K562 (cell line): ENCODE measurements around the gene KCTD16. TPM values are rescaled to one million over a fixed set of nuclear protein-coding genes. Genes with fewer than 3 reads are reported as not detected.

Experiments
- ATAC-seq: fragments of 200-7000 bp; cut with Tn5 transposase; 3 replicates; pipeline ENCODE4 v1.9.1; 2020; ENCODE audit warnings: moderate library complexity
- BruUV-seq: library from RNA; stranded (reverse); fragments of 400-500 nt; replicated peaks from 2 replicates; lab custom pipeline; 2021; lab: Mats Ljungman, UMichigan
- CTCF ChIA-PET: fragments of 300-600 bp; formaldehyde crosslinking; extraction: SDS; loops from one replicate; lab custom pipeline; 2021; ENCODE audit warnings: low intra/inter-chr PET ratio; lab: Yijun Ruan, JAX
- POLR2A ChIA-PET: fragments of 300-600, 350-650 bp; sonication (Branson Sonifier 250); formaldehyde crosslinking; extraction: SDS; loops from one replicate; lab custom pipeline; 2021; ENCODE audit warnings: antibody characterized with exemption, inconsistent platforms; lab: Yijun Ruan, JAX
- DNase-seq, 4 experiments: peaks; one replicate each; pipeline versions ENCODE4 v3.0.0 to v3.0.0-alpha.2; 2011 to 2018; ENCODE audit warnings: low spot score in 3 of 4, mixed read lengths in 3 of 4; ENCODE audit errors: extremely low read depth in 1 of 4
- FAIRE-seq: peaks from 2 replicates; lab custom pipeline; 2011; peaks lifted over from hg19 to GRCh38; lab: Jason Lieb, UNC
- H2AFZ ChIP-seq: 2 replicates; pipeline ENCODE4 v1.6.0; 2011; ENCODE audit warnings: low read depth, low read length, control low read depth, inconsistent platforms
- H3K27ac ChIP-seq: fragments of 200-600 bp; 3 replicates; pipeline ENCODE4 v1.8.0; 2011; ENCODE audit warnings: low read depth, mild to moderate bottlenecking, control low read depth, inconsistent platforms, low read length, moderate library complexity, mixed read lengths; ENCODE audit errors: extremely low read depth
- H3K27me3 ChIP-seq, 2 experiments: fragments of 300-600 bp in 1 of 2; 2 replicates in 1 of 2; 3 replicates in 1 of 2; pipeline versions ENCODE4 v1.6.0 to v1.8.0; 2011; ENCODE audit warnings: inconsistent platforms in 2 of 2, low read length in 2 of 2, mild to moderate bottlenecking in 1 of 2, mixed read lengths in 1 of 2, moderate library complexity in 1 of 2; ENCODE audit not compliant: control insufficient read depth in 2 of 2, insufficient read depth in 2 of 2
- H3K36me3 ChIP-seq: fragments of 300-600 bp; 3 replicates; pipeline ENCODE4 v1.8.0; 2011; ENCODE audit warnings: mild to moderate bottlenecking, low read length, inconsistent platforms; ENCODE audit not compliant: control insufficient read depth, insufficient read depth
- H3K4me1 ChIP-seq, 2 experiments: fragments of 200-600 bp in 1 of 2; replicated peaks in 1 of 2; 2 replicates in 1 of 2; 3 replicates in 1 of 2; pipeline versions ENCODE4 v1.5.1 to v1.8.0; 2011; ENCODE audit warnings: inconsistent platforms in 2 of 2, low read length in 2 of 2, mild to moderate bottlenecking in 1 of 2, mixed read lengths in 1 of 2, moderate library complexity in 1 of 2; ENCODE audit not compliant: control insufficient read depth in 2 of 2, insufficient read depth in 2 of 2
- H3K4me2 ChIP-seq: 2 replicates; pipeline ENCODE4 v1.6.1; 2011; ENCODE audit warnings: low read length, control low read depth, inconsistent platforms, mixed read lengths; ENCODE audit not compliant: insufficient read depth
- H3K4me3 ChIP-seq: fragments of 200-600 bp; sonication (generic), shearing (Covaris generic); 2 replicates; pipeline ENCODE4 v1.5.1; 2016; ENCODE audit warnings: control low read depth, inconsistent platforms
- H3K79me2 ChIP-seq: fragments of 200-600 bp; 3 replicates; pipeline ENCODE4 v1.8.0; 2011; ENCODE audit warnings: low read length, inconsistent platforms; ENCODE audit not compliant: control insufficient read depth, insufficient read depth
- H3K9ac ChIP-seq, 2 experiments: 2 replicates each; pipeline versions ENCODE4 v1.6.0 to v1.6.1; 2011; ENCODE audit warnings: low read depth in 2 of 2, low read length in 2 of 2, control low read depth in 1 of 2, inconsistent platforms in 1 of 2, mild to moderate bottlenecking in 1 of 2, mixed read lengths in 1 of 2; ENCODE audit not compliant: insufficient read depth in 1 of 2
- H3K9me1 ChIP-seq: one replicate; pipeline ENCODE4 v1.6.0; 2011; ENCODE audit warnings: inconsistent platforms, mild to moderate bottlenecking, low read length, moderate library complexity; ENCODE audit not compliant: control insufficient read depth, insufficient read depth
- H3K9me3 ChIP-seq: replicated peaks from 2 replicates; pipeline ENCODE4 v1.5.1; 2011; ENCODE audit warnings: low read depth, low read length, inconsistent platforms; ENCODE audit not compliant: control insufficient read depth, insufficient read depth
- H4K20me1 ChIP-seq: replicated peaks from 2 replicates; pipeline ENCODE4 v1.6.1; 2011; ENCODE audit warnings: low read length, inconsistent platforms, mixed read lengths; ENCODE audit not compliant: control insufficient read depth, insufficient read depth
- MXI1 ChIP-seq: IDR thresholded peaks from 2 replicates; pipeline ENCODE4 v1.6.1; 2011; ENCODE audit warnings: low read depth, mild to moderate bottlenecking, improper control_type of control experiment, low read length
- NCOA1 ChIP-seq: fragments of 450-650 bp; IDR thresholded peaks from 2 replicates; pipeline ENCODE4 v1.6.1; 2016; ENCODE audit warnings: low read depth
- NFIX ChIP-seq: fragments of 250-450 bp; sonication (Bioruptor Pico); IDR thresholded peaks from 2 replicates; pipeline ENCODE4 v1.4.0; 2020; ENCODE audit warnings: low read depth, mild to moderate bottlenecking, moderate library complexity
- SIN3B ChIP-seq: fragments of 450-650 bp; IDR thresholded peaks from 2 replicates; pipeline ENCODE4 v1.6.1; 2017; ENCODE audit warnings: low read depth, mild to moderate bottlenecking, moderate library complexity
- SUPT5H ChIP-seq: fragments of 450-650 bp; IDR thresholded peaks from 2 replicates; pipeline ENCODE4 v1.6.1; 2016
- ZNF592 ChIP-seq: fragments of 450-650 bp; IDR thresholded peaks from 2 replicates; pipeline ENCODE4 v1.6.1; 2017; ENCODE audit warnings: antibody characterized with exemption, mild to moderate bottlenecking
- ZNF75A ChIP-seq: fragments of 450-650 bp; formaldehyde crosslinking; IDR thresholded peaks from 2 replicates; pipeline ENCODE4 v1.4.0; 2020; ENCODE audit warnings: mild to moderate bottlenecking
- in situ Hi-C: fragments of 300-500 bp; cut with MboI; formaldehyde crosslinking; loops from 4 replicates; pipeline ENCODE4 v1.15.0; 2018; ENCODE audit warnings: inconsistent platforms, mixed read lengths
- intact Hi-C: fragments of 100-400 bp; cut with micrococcal nuclease; formaldehyde crosslinking; loops from 2 replicates; pipeline ENCODE4 v1.14.2; 2022
- polyA plus RNA-seq, 8 experiments: library from polyadenylated mRNA; depleted of rRNA in 4 of 8; stranded (reverse) in 5 of 8; unstranded in 3 of 8; fragments of >200 nt; fragmentation: Nextera tagmentation in 2 of 8; fragmentation: Illumina TruSeq in 1 of 8; extraction: Ambion mirVana in 2 of 8; extraction: Trizol in 1 of 8; gene quantifications; 2 replicates each; pipeline versions ENCODE4 v1.2.1 to v1.2.3, GENCODE V29; 2011 to 2014; ENCODE audit warnings: inconsistent platforms in 1 of 8, missing spikeins in 1 of 8
- total RNA-seq, 7 experiments: library from RNA; depleted of rRNA in 6 of 7; stranded (reverse); fragments of >200 nt in 6 of 7; fragmentation: Illumina TruSeq in 2 of 7; extraction: Trizol in 2 of 7; gene quantifications; 2 replicates each; pipeline versions ENCODE4 v1.2.1 to v1.2.3, GENCODE V29; 2011 to 2021; ENCODE audit warnings: low replicate concordance in 1 of 7
- TF ChIP-seq, protein P1 (sequence below): fragments of 250-450 bp; sonication (Bioruptor Pico); IDR thresholded peaks from 2 replicates; pipeline ENCODE4 v1.8.0; 2021; ENCODE audit warnings: mild to moderate bottlenecking, moderate library complexity
- TF ChIP-seq, protein P2 (sequence below), 2 experiments: IDR thresholded peaks in 1 of 2; conservative IDR thresholded peaks in 1 of 2; 2 replicates each; pipeline ENCODE4 v1.6.1; 2016; ENCODE audit warnings: low read depth in 2 of 2, mild to moderate bottlenecking in 1 of 2, missing compliant biosample characterization in 1 of 2, missing genetic modification characterization in 1 of 2, moderate library complexity in 1 of 2

KCTD16 gene
- total and polyA plus RNA-seq, 9 of the 15 experiments (the other 6 are each of a cell fraction or from before 2014, with no cell fraction given): 0.04 TPM; not detected in 8

DNA sequence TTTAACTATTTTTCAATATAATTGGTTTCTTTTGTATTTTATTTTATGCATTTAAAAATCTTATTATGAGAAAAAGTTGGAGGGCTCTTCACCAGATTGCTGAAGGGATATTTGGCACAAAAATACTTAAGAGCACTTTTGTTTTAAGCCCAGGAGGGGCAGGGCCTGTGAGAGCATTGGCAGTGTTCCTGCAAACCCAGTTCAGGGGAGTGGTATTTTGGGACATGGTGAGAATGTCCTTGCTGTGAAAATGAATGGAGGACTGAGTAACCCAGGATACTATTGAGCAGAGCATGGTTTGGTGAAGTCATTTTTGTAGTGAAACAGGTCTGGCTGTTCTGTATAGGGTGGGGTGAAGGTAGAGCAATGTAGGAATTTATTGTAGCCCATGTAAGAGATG, 121.4 kb downstream of the KCTD16 start:
- ChIA-PET POLR2A (no interaction called here), CTCF (no interaction called here)
- no peak for TF ChIP-seq NCOA1
- no peak for TF ChIP-seq NFIX (CRISPR knock-in tag)
- TF ChIP-seq SIN3B: no peak
- TF ChIP-seq ZNF75A: no peak
- TF ChIP-seq MXI1: no peak
- Histone ChIP-seq H3K4me2 (no peak overlapping the region), H3K4me3 (no peak overlapping the region), H3K27ac (no peak overlapping the region), H3K9me1 (no peaks in the 10 kb centered on the region), H3K9ac (no peak overlapping the region), H3K4me1 (no peaks in the 10 kb centered on the region), H3K79me2 (no peaks in the 10 kb centered on the region), H3K9me3 (no peaks in the 10 kb centered on the region), H4K20me1 (no peaks in the 10 kb centered on the region), H2AFZ (no peak overlapping the region), H3K36me3 (no peaks in the 10 kb centered on the region), H3K27me3 (no peaks in the 10 kb centered on the region)
- no peak for FAIRE-seq
- in situ Hi-C loops: no loop called here
- intact Hi-C loops: no loop called here
- ATAC-seq: no peak
- no peak for DNase-seq
- BruUV-seq: no TSS peak

GRCh38 chr5:144295284-144295683, 124.6 kb downstream of the KCTD16 start:
- intact Hi-C loops: no loop called here
- Histone ChIP-seq H3K9me1 (no peaks in the 10 kb centered on the region), H2AFZ (no peak overlapping the region), H3K9ac (no peak overlapping the region), H3K4me1 (no peaks in the 10 kb centered on the region), H3K4me3 (no peak overlapping the region), H3K79me2 (no peaks in the 10 kb centered on the region), H3K36me3 (no peaks in the 10 kb centered on the region), H4K20me1 (no peaks in the 10 kb centered on the region), H3K4me2 (no peak overlapping the region), H3K9me3 (no peaks in the 10 kb centered on the region), H3K27me3 (no peaks in the 10 kb centered on the region), H3K27ac (no peak overlapping the region)
- DNase-seq (no peak), ATAC-seq (no peak), FAIRE-seq (no peak)
- no TSS peak for BruUV-seq
- ChIA-PET CTCF (no interaction called here), POLR2A (interaction anchor here (0.6 kb wide), 1 partner anchor 18 kb away, joined by 3 read pairs; no protein-coding TSS in a partner anchor)
- in situ Hi-C loops: no loop called here
- TF ChIP-seq SUPT5H: no peak
- TF ChIP-seq, protein P1, sequence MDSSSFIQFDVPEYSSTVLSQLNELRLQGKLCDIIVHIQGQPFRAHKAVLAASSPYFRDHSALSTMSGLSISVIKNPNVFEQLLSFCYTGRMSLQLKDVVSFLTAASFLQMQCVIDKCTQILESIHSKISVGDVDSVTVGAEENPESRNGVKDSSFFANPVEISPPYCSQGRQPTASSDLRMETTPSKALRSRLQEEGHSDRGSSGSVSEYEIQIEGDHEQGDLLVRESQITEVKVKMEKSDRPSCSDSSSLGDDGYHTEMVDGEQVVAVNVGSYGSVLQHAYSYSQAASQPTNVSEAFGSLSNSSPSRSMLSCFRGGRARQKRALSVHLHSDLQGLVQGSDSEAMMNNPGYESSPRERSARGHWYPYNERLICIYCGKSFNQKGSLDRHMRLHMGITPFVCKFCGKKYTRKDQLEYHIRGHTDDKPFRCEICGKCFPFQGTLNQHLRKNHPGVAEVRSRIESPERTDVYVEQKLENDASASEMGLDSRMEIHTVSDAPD (CRISPR knock-in tag): no peak
- TF ChIP-seq, protein P2, sequence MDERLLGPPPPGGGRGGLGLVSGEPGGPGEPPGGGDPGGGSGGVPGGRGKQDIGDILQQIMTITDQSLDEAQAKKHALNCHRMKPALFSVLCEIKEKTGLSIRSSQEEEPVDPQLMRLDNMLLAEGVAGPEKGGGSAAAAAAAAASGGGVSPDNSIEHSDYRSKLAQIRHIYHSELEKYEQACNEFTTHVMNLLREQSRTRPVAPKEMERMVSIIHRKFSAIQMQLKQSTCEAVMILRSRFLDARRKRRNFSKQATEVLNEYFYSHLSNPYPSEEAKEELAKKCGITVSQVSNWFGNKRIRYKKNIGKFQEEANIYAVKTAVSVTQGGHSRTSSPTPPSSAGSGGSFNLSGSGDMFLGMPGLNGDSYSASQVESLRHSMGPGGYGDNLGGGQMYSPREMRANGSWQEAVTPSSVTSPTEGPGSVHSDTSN (CRISPR knock-in tag; IDR thresholded peaks at IDR 0.05; ENCODE audit: low read depth): no peak
- TF ChIP-seq, protein P2 (tag; conservative IDR thresholded peaks at IDR 0.05; ENCODE audit: low read depth): no peak
- TF ChIP-seq ZNF592: no peak
